ENCODE measurements around the gene SNX19. TPM values are rescaled to one million over a fixed set of nuclear protein-coding genes. Genes with fewer than 3 reads are reported as not detected.

SNX19 gene
- 63.5 TPM for total RNA-seq
- polyA plus RNA-seq, result 10 to 100 TPM; 22.5 to 30.9 (median 28.0) TPM

GRCh38 chr11:130916238-130916855 is at the start of gene SNX19:
TSS of gene SNX19 (minus strand) at chr11:130916479. CDS start at chr11:130915939, 540 bp downstream.
- H3K36me3 Mint-ChIP-seq, result peaks cover 26% of the 10 kb centered on the region
- Histone ChIP-seq H3K36me3 (ENCODE audit: control insufficient read depth, insufficient read depth, low read length) (peaks cover 25% of the 10 kb centered on the region), H3K9me3 (ENCODE audit: control insufficient read depth in 2 of 2, low read length in 2 of 2) (peaks cover 0 to 2% of the 10 kb centered on the region in 2 experiments), H3K4me3 (ENCODE audit: low read depth, low read length) (peak within 1 kb of the TSS; percentile 92), H3K4me1 (ENCODE audit: control insufficient read depth, insufficient read depth, low read length, poor library complexity, severe bottlenecking) (peaks cover 20% of the 10 kb centered on the region), H3K27ac (ENCODE audit: insufficient read depth, low read length, poor library complexity, severe bottlenecking) (peak within 1 kb of the TSS; percentile 84), H3K27me3 (ENCODE audit: control insufficient read depth, insufficient read depth, low read length) (no peaks in the 10 kb centered on the region)
- peaks cover 15% of the 10 kb centered on the region for H3K27me3 Mint-ChIP-seq
- H3K4me3 Mint-ChIP-seq, result peak within 1 kb of the TSS; percentile 88 to 93 (median 90)
- peak within 1 kb of the TSS; percentile 88 to 95 (median 94) for H3K27ac Mint-ChIP-seq
- peaks cover 0 to 25% (median 0%) of the 10 kb centered on the region in 7 donors for H3K9me3 Mint-ChIP-seq
- ATAC-seq (ENCODE audit: low read depth in 2 of 2) (peak; percentile 100), DNase-seq (peak; percentile 84 to 93 (median 90))
- H3K4me1 Mint-ChIP-seq, result peaks cover 13 to 40% (median 19%) of the 10 kb centered on the region in 4 donors

GRCh38 chr11:130964058-130964792 is 47.9 kb upstream of the SNX19 start:
- Histone ChIP-seq H3K9me3 (ENCODE audit: control insufficient read depth in 2 of 2, low read length in 2 of 2) (no peaks in the 10 kb centered on the region), H3K27ac (ENCODE audit: insufficient read depth, low read length, poor library complexity, severe bottlenecking) (no peak overlapping the region), H3K4me1 (ENCODE audit: control insufficient read depth, insufficient read depth, low read length, poor library complexity, severe bottlenecking) (no peaks in the 10 kb centered on the region), H3K4me3 (ENCODE audit: low read depth, low read length) (no peak overlapping the region), H3K36me3 (ENCODE audit: control insufficient read depth, insufficient read depth, low read length) (no peaks in the 10 kb centered on the region), H3K27me3 (ENCODE audit: control insufficient read depth, insufficient read depth, low read length) (no peaks in the 10 kb centered on the region)
- no peak overlapping the region for H3K4me3 Mint-ChIP-seq
- ATAC-seq (ENCODE audit: low read depth in 2 of 2) (no peak), DNase-seq (no peak)
- H3K27ac Mint-ChIP-seq, result no peak overlapping the region
- no peaks in the 10 kb centered on the region for H3K4me1 Mint-ChIP-seq
- peaks cover 0 to 6% (median 2%) of the 10 kb centered on the region in 7 donors for H3K9me3 Mint-ChIP-seq
- H3K36me3 Mint-ChIP-seq, result no peaks in the 10 kb centered on the region
- peaks cover 13% of the 10 kb centered on the region for H3K27me3 Mint-ChIP-seq

- DNase-seq, result no peak
- Mint-ChIP-seq H3K4me1 (peaks cover 0 to 10% (median 4%) of the 10 kb centered on the region in 4 donors), H3K27me3 (peaks cover 1% of the 10 kb centered on the region), H3K36me3 (no peaks in the 10 kb centered on the region), H3K27ac (peak overlapping the region in 1 of 3 donors; percentile 28), H3K9me3 (peaks cover 0 to 1% (median 0%) of the 10 kb centered on the region in 7 donors), H3K4me3 (no peak overlapping the region)
- H3K4me1 ChIP-seq (ENCODE audit: control insufficient read depth, insufficient read depth, low read length, poor library complexity, severe bottlenecking), result no peaks in the 10 kb centered on the region
- no peaks in the 10 kb centered on the region for H3K27me3 ChIP-seq (ENCODE audit: control insufficient read depth, insufficient read depth, low read length)
- no peaks in the 10 kb centered on the region for H3K36me3 ChIP-seq (ENCODE audit: control insufficient read depth, insufficient read depth, low read length)
- no peak overlapping the region for H3K4me3 ChIP-seq (ENCODE audit: low read depth, low read length)
- ATAC-seq (ENCODE audit: low read depth in 2 of 2), result no peak
- H3K9me3 ChIP-seq (ENCODE audit: control insufficient read depth in 2 of 2, low read length in 2 of 2), result no peaks in the 10 kb centered on the region
- H3K27ac ChIP-seq (ENCODE audit: insufficient read depth, low read length, poor library complexity, severe bottlenecking), result no peak overlapping the region
Measured at GRCh38 chr11:130947889-130948288, 31.6 kb upstream of the SNX19 start.

GRCh38 chr11:130947481-130947880 is 31.2 kb upstream of the SNX19 start:
- H3K27ac Mint-ChIP-seq, result peak overlapping the region in 1 of 3 donors; percentile 28

GRCh38 chr11:130947058-130947457 is 30.8 kb upstream of the SNX19 start:
- Histone ChIP-seq H3K27me3 (ENCODE audit: control insufficient read depth, insufficient read depth, low read length) (no peaks in the 10 kb centered on the region), H3K36me3 (ENCODE audit: control insufficient read depth, insufficient read depth, low read length) (no peaks in the 10 kb centered on the region), H3K4me3 (ENCODE audit: low read depth, low read length) (no peak overlapping the region), H3K9me3 (ENCODE audit: control insufficient read depth in 2 of 2, low read length in 2 of 2) (no peaks in the 10 kb centered on the region), H3K27ac (ENCODE audit: insufficient read depth, low read length, poor library complexity, severe bottlenecking) (no peak overlapping the region), H3K4me1 (ENCODE audit: control insufficient read depth, insufficient read depth, low read length, poor library complexity, severe bottlenecking) (no peaks in the 10 kb centered on the region)
- no peak overlapping the region for H3K27ac Mint-ChIP-seq
- H3K9me3 Mint-ChIP-seq, result no peaks in the 10 kb centered on the region
- no peaks in the 10 kb centered on the region for H3K36me3 Mint-ChIP-seq
- no peak overlapping the region for H3K4me3 Mint-ChIP-seq
- H3K27me3 Mint-ChIP-seq, result no peaks in the 10 kb centered on the region
- no peak for DNase-seq
- no peak for ATAC-seq (ENCODE audit: low read depth in 2 of 2)
- peaks cover 0 to 10% (median 4%) of the 10 kb centered on the region in 4 donors for H3K4me1 Mint-ChIP-seq

More at GRCh38 chr11:130947481-130947880, 31.2 kb upstream of the SNX19 start:
- Histone ChIP-seq H3K4me3 (ENCODE audit: low read depth, low read length) (no peak overlapping the region), H3K27ac (ENCODE audit: insufficient read depth, low read length, poor library complexity, severe bottlenecking) (no peak overlapping the region), H3K9me3 (ENCODE audit: control insufficient read depth in 2 of 2, low read length in 2 of 2) (no peaks in the 10 kb centered on the region), H3K4me1 (ENCODE audit: control insufficient read depth, insufficient read depth, low read length, poor library complexity, severe bottlenecking) (no peaks in the 10 kb centered on the region), H3K36me3 (ENCODE audit: control insufficient read depth, insufficient read depth, low read length) (no peaks in the 10 kb centered on the region), H3K27me3 (ENCODE audit: control insufficient read depth, insufficient read depth, low read length) (no peaks in the 10 kb centered on the region)
- no peaks in the 10 kb centered on the region for H3K27me3 Mint-ChIP-seq
- no peak for DNase-seq
- no peaks in the 10 kb centered on the region for H3K9me3 Mint-ChIP-seq
- H3K4me1 Mint-ChIP-seq, result peaks cover 0 to 10% (median 4%) of the 10 kb centered on the region in 4 donors
- no peak for ATAC-seq (ENCODE audit: low read depth in 2 of 2)
- no peaks in the 10 kb centered on the region for H3K36me3 Mint-ChIP-seq
- no peak overlapping the region for H3K4me3 Mint-ChIP-seq

GRCh38 chr11:130945896-130946295 is 29.6 kb upstream of the SNX19 start:
- no peak for DNase-seq
- Histone ChIP-seq H3K4me1 (ENCODE audit: control insufficient read depth, insufficient read depth, low read length, poor library complexity, severe bottlenecking) (no peaks in the 10 kb centered on the region), H3K4me3 (ENCODE audit: low read depth, low read length) (no peak overlapping the region), H3K9me3 (ENCODE audit: control insufficient read depth in 2 of 2, low read length in 2 of 2) (no peaks in the 10 kb centered on the region), H3K27me3 (ENCODE audit: control insufficient read depth, insufficient read depth, low read length) (no peaks in the 10 kb centered on the region), H3K36me3 (ENCODE audit: control insufficient read depth, insufficient read depth, low read length) (no peaks in the 10 kb centered on the region), H3K27ac (ENCODE audit: insufficient read depth, low read length, poor library complexity, severe bottlenecking) (no peak overlapping the region)
- no peaks in the 10 kb centered on the region for H3K36me3 Mint-ChIP-seq
- no peak for ATAC-seq (ENCODE audit: low read depth in 2 of 2)
- H3K9me3 Mint-ChIP-seq, result peaks cover 0 to 2% (median 0%) of the 10 kb centered on the region in 7 donors
- peaks cover 0 to 10% (median 2%) of the 10 kb centered on the region in 4 donors for H3K4me1 Mint-ChIP-seq
- H3K4me3 Mint-ChIP-seq, result no peak overlapping the region
- H3K27me3 Mint-ChIP-seq, result no peaks in the 10 kb centered on the region
- H3K27ac Mint-ChIP-seq, result no peak overlapping the region

- H3K36me3 Mint-ChIP-seq, result no peaks in the 10 kb centered on the region
- no peak overlapping the region for H3K27ac ChIP-seq (ENCODE audit: insufficient read depth, low read length, poor library complexity, severe bottlenecking)
- no peak overlapping the region for H3K4me3 Mint-ChIP-seq
- DNase-seq, result no peak
- H3K4me1 ChIP-seq (ENCODE audit: control insufficient read depth, insufficient read depth, low read length, poor library complexity, severe bottlenecking), result no peaks in the 10 kb centered on the region
- H3K27me3 ChIP-seq (ENCODE audit: control insufficient read depth, insufficient read depth, low read length), result no peaks in the 10 kb centered on the region
- no peak overlapping the region for H3K4me3 ChIP-seq (ENCODE audit: low read depth, low read length)
- H3K4me1 Mint-ChIP-seq, result no peaks in the 10 kb centered on the region
- peaks cover 9% of the 10 kb centered on the region for H3K27me3 Mint-ChIP-seq
- H3K36me3 ChIP-seq (ENCODE audit: control insufficient read depth, insufficient read depth, low read length), result no peaks in the 10 kb centered on the region
- no peaks in the 10 kb centered on the region for H3K9me3 ChIP-seq (ENCODE audit: control insufficient read depth in 2 of 2, low read length in 2 of 2)
- H3K27ac Mint-ChIP-seq, result no peak overlapping the region
- peaks cover 0 to 2% (median 0%) of the 10 kb centered on the region in 7 donors for H3K9me3 Mint-ChIP-seq
- no peak for ATAC-seq (ENCODE audit: low read depth in 2 of 2)
Measured at GRCh38 chr11:130940706-130941105, 24.4 kb upstream of the SNX19 start.

Data from CD4-positive, CD25-positive, alpha-beta regulatory T cell (primary cell).